GM13976 (cell line): Measurements from ENCODE around the gene LAT.
"Not testable (repeated sequence)": the region's sequence is repeated elsewhere in the genome, so short reads cannot be mapped to it uniquely, and the experiment has no call there.

Experiments
- DNase-seq: peaks from one replicate; pipeline ENCODE4 v3.0.0; 2012; ENCODE audit warnings: low spot score
- in situ Hi-C: fragments of 300-500 bp; cut with MboI; formaldehyde crosslinking; loops from one replicate; pipeline ENCODE4 v1.12.0; 2022; ENCODE audit warnings: low sequenced_read_pairs, mixed read lengths, inconsistent platforms; ENCODE audit not compliant: unreplicated experiment
- TF ChIP-seq, protein P1 (sequence below): IDR thresholded peaks from 2 replicates; pipeline ENCODE4 v1.5.1; 2012; ENCODE audit warnings: borderline replicate concordance, mild to moderate bottlenecking; ENCODE audit not compliant: insufficient read depth; ENCODE audit errors: extremely low read depth, missing control alignments, control extremely low read depth

Gene LAT

GRCh38 chr16:28984619-28985135, at the start of gene LAT:
LAT (plus strand) TSS chr16:28985052; CDS start chr16:28985418, 366 bp downstream.
- no peak for DNase-seq
- TF ChIP-seq, protein P1, sequence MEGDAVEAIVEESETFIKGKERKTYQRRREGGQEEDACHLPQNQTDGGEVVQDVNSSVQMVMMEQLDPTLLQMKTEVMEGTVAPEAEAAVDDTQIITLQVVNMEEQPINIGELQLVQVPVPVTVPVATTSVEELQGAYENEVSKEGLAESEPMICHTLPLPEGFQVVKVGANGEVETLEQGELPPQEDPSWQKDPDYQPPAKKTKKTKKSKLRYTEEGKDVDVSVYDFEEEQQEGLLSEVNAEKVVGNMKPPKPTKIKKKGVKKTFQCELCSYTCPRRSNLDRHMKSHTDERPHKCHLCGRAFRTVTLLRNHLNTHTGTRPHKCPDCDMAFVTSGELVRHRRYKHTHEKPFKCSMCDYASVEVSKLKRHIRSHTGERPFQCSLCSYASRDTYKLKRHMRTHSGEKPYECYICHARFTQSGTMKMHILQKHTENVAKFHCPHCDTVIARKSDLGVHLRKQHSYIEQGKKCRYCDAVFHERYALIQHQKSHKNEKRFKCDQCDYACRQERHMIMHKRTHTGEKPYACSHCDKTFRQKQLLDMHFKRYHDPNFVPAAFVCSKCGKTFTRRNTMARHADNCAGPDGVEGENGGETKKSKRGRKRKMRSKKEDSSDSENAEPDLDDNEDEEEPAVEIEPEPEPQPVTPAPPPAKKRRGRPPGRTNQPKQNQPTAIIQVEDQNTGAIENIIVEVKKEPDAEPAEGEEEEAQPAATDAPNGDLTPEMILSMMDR, result no peak
- in situ Hi-C loops, result no loop called here

DNA sequence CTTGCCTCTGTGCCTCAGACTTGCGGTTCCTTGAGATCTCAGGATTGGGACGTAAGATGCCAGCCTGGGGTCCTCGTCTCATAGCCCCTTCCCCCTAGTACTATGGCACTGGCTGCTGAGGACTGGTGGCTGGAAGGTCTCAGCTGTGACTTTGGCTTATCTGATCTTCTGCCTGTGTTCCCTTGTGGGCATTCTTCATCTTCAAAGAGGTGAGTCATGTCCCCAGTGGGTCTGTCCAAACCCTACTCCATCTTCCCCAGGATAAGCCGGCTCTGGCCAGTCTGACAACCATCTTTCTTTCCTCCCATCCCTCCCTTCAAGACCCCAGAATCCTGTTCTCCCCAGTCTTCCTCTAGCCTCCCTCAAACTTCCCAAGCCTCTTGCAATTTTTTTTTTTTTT, 49.5 kb upstream of the LAT start:
- TF ChIP-seq, protein P1, result no peak
- in situ Hi-C loops, result no loop called here
- no peak for DNase-seq

DNA sequence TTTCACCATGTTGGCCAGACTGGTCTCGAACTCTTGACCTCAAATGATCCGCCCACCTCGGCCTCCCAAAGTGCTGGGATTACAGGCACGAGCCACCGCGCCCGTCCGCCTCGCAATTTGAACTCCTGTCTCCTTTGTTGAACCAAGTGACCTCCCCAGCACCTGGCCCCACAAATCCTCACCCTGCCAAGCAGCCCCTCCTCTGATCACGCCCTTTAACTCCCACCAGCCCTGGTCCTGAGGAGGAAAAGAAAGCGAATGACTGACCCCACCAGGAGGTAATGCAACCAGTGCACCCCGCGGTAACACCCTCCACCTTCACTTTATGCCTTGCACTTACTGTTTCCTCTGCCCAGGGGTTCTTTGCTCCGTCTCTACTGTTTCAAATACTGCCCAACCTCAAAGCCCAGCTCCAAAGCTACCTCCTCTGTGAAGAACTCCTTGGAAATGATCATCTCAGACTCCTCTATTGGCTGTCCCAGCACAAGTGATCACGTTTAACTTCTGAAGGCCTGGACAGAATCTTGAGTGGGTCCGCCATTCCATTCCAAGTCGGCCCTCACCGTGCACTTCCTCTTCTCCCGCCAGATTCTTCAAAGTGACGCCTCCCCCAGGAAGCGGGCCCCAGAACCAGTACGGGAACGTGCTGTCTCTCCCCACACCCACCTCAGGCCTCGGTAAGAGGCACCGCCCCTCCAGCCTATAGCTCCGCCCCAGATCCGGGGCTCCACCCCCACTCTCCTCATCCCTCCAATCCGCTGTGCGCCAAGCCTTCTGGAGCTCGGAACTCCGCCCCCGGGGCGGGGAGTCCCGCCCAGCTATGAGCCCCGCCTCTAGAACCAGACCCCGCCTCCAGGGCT, 48.7 kb upstream of the LAT start:
- in situ Hi-C loops, result no loop called here
- peak; percentile 96 for DNase-seq
- TF ChIP-seq, protein P1, result no peak

- TF ChIP-seq, protein P1, result no peak
- no peak for DNase-seq
- in situ Hi-C loops, result no loop called here
Measured at GRCh38 chr16:28936784-28937155, 48.1 kb upstream of the LAT start.

DNA sequence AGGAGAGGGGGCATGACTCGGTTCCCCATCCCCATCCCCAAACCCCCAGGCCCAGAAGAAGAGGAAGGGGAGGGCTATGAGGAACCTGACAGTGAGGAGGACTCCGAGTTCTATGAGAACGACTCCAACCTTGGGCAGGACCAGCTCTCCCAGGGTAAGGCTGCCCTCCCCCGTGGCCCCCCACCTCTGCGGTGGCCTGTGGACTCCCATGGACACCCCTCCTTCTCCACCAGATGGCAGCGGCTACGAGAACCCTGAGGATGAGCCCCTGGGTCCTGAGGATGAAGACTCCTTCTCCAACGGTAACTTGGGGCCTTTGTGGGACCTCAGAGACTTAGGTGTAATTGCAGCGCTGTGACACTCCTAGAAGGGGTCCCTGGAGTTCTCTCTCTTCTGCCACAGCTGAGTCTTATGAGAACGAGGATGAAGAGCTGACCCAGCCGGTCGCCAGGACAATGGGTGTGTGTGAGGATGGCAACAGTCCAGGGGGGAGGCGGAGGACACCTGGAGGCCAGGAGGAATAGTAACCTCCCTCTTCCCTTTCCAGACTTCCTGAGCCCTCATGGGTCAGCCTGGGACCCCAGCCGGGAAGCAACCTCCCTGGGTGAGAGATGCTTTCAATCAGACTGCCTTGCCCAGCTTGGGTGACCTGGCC, 47.5 kb upstream of the LAT start:
- in situ Hi-C loops, result no loop called here

DNA sequence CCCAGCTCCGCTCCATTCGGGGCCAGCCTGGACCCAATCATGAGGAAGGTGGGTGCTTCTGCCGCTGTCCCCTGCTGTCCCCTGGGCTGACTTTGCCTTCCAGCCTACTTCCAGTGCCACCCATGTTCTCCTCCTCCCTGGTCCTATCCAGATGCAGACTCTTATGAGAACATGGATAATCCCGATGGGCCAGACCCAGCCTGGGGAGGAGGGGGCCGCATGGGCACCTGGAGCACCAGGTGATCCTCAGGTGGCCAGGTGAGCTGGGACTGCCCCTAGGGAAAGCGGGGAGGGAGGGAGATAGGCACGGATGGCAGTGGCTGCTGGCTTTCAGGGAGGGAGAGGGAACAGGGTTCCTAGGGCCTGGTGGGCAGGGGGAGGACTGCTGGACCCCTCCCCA, 46.1 kb upstream of the LAT start:
- in situ Hi-C loops, result no loop called here
- TF ChIP-seq, protein P1, result no peak

More for the DNA sequence above, 47.5 kb upstream of the LAT start:
- no peak for DNase-seq
- TF ChIP-seq, protein P1, result no peak

GRCh38 chr16:28939825-28940224, 45.0 kb upstream of the LAT start:
- DNase-seq, result not testable (repeated sequence)
- in situ Hi-C loops, result loop anchor here (10.0 kb wide), 1 partner anchor 65 kb away; the partner anchor contains the start of gene ATP2A1

More for the DNA sequence above, 46.1 kb upstream of the LAT start:
- DNase-seq, result no peak
